DMS53 (cell line): ENCODE data around the gene BDKRB2.

Experiments used
- DNase-seq: peaks from one replicate; lab custom pipeline; 2025; lab: John Stamatoyannopoulos, UW

BDKRB2 gene

DNA sequence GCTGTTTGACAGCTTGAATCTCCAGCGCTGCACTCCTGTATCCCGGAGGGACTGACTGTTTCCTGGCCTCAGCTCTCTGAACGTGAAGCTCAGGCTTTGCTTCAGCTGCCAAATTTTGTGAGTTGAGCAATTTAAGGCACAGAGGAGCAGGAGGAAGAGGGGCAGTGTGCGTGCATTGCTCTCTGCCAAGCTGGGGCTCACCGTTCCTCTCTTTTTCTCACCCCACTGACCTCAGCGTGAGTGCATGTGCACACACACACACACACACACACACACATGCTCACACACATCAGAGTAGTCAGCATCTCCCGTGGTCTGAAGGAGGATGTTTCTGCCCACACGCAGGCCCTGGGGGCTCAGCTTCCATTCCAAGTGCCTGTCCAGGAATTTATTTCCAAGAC lies 27.8 kb upstream of the BDKRB2 start:
- no peak for DNase-seq

DNA sequence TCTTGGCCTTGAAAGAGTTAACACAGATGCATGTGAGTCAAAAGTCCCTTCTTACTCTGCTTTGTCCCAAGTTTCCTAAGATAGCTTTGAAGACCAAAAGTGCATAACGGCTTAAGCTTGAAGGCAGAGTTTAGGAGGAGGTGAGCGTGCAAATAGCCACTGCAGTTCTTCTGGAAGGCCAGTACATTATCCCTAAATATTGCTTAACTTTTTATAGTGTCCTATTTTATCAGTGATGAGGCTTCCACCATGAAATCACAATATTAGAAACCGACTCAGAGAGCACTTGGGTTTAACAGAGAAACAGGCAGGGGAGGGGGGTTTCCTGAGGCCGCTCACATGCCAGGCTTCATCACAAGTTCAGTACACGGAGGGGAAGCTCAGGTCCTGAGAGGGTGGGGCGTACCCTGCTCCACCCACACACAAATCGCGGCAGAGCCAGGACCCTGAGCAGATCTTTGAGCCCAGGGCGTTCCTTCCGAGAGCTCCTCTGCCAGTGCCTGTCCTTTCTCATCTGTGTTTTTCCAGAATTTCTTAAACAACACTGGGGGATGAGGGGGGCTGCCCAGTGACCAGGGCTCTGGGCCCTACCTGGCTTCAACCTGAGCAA lies 26.8 kb upstream of the BDKRB2 start:
- no peak for DNase-seq

DNA sequence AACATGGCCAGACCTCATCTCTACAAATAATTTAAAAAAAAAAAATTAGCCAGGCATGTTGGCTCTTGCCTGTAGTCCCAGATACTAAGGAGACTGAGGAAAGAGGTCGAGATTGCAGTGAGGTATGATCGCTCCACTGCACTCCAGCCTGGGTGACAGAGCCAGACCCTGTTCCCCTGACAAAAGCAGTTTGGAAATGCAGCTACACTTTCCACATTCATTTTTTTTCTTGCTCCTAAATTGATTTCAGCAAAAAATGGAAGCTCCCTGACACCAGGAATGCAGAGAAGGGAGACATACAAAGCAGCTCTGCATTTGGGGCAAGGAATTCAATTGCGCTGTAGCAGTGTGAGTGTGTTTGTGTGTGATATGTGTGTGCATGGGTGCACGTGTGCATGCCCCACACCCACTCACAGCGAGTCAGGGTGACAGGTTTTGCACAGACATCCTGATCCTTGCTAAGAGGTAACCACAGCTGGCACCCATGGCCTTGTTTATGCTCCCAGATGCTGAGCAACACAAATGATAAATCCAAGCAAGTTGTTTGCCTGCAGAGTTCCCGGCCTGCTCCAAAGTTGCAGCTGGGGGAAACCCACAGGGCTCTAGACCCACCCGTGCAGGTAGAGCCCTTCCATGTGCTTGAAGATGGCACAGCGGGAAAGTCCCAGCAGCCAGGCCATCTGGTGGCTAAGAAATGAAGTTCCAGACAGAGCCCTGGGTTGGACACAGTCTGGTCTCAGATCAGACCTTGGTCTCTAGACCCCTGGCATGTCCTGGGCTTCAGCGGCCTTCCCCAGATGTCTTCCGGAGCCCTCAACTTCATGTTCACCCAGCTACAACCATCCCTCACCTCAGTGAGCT lies 25.9 kb upstream of the BDKRB2 start:
- DNase-seq = peak; percentile 15

DNA sequence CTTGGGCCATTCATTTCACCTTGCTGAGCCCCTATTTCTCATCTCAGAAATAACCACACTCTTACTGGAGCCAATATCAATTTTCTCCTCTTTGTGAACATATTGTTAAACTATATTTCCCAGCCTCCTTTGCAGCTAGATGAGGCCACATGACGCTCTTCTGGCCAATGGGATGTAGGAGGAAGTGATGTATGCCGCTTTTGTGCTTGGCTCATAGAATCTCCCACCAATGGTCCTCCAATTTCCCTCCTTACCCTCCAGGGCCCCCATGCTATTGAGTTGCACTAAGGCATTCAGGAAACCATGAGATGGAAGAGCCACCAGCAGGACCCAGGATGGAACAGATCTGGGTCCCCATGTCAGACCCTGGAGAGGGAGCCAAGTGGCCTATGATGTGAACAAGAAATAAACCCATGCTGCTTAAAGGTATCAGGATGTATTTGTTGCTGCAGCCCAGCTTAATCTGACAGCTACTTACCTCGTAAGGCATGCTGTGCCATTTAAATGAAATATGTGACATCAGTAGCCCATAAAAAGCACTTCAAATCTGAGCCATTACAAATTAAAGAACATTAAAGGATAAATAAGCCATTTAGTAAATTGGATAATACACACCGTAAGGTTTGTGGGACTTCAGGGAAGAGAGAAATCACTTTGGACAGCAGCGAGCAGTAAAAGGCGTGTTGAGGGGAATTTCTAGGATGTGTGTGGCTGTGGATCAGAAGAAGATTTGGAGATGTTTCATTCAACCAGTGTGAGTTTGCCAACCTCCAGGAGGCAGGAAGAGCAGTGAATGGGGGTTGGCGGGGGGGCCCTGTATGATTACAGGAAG lies 24.4 kb upstream of the BDKRB2 start:
- DNase-seq = no peak

DNA sequence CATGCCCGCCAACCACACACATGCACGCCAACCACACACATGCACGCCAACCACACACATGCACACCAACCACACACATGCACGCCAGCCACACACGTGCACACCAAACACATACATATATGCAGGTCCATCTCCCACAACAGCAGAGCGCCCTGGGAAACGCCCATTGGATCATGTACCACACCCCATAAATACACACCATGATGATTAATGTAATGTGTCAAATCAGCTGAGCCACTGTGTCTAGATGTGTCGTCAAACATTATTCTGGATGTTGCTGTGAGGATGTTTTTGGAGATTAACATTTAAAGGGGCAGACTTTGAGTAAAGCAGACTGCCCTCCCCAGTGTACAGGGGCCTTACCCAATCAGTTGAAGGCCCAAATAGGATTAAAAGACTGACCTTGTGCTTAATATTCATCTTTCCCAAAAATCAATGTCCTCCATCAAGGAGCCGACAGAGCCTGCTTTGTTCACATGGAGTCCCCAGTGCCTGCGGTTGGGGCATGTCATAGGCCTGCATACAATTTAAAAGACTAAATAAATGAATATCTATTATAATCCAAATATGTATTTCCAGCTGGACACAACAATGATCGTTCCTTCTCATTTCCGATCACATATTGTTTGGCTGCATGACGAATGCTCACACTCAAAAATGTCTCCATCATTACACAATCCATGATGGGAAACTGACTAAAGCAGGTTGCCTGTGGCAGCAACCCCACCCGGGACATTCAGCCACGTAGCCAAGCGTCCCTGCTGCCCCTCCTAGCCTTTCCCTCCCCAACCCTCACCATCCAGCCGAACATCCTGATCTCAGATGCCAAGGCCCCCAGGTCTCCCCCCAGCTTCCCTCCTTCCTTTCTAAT lies 23.2 kb upstream of the BDKRB2 start:
- DNase-seq = no peak

DNA sequence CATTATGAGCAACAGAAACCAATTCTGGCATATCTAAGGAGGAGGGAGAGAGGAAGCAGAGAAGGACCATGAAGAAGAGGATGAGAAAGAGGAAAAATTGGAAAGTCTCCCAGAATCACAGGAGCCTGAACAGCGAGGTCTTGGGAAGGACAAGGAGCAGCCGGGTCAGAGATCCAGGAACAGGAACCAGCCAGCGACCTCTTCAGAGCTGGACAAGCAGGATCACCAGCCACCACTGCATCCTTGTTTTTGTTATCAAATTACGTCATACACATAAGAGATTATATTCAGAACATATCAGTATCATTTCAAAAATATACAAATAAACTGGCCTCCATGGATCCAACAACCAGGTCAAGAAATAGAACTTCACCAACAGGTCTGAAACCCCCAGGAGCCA lies 22.1 kb upstream of the BDKRB2 start:
- DNase-seq = no peak

DNA sequence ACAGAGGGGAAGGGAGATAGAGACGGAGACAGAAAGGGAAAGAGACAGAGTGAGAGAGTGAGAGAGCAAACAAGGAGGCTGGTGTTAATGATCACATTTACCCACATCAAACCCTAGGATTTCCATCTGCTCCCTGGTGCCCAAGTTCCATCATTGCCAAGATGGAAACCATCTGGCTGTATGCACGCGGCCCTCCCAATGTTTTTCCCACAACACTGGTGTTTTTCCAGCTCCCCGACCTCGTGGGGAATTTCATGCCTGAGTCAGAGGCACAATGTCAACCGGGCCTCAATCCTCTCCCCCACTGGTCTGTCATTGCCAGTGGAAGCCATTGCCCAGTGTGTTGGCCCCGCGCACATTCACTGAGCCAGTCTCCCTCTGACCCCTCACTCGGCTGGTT lies 19.9 kb upstream of the BDKRB2 start:
- DNase-seq = no peak

DNA sequence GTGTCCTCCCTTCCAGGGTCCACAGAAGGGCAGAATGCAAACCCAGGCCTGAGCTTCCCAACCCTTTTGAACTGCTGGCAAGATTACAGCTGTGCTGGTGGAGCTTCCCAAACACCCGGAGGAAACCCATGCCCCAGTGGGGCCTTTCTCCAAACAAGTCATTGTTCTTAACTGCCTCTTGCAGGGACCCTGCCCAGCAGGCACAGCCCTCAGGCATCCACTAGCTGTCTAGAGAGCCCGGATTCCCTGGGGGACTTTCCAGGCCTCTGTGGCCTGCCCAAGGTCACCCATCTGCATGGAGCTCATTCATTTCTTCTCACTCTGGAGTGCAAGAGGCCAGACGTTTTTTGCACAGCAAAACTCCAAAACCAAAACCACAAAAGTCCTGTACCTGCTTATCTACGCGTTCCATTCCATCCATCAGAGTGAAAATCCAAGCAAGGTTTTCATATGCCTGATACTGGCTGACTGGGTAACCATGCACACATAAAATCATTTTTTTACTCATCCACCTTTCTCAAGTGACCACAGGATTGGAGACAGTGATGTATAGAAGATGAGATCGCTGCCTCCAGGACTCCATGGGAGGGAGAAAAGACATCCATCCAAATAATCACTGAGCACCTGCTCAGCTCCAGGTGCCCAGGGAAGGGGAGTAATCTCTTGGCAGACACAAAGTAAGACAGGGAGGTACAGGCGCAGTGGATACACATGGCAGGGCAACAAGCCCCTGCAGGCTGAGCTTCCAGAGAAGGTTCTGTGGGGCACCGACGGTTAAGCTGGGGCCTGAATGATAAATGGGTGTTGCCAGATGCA lies 17.2 kb upstream of the BDKRB2 start:
- DNase-seq = no peak

DNA sequence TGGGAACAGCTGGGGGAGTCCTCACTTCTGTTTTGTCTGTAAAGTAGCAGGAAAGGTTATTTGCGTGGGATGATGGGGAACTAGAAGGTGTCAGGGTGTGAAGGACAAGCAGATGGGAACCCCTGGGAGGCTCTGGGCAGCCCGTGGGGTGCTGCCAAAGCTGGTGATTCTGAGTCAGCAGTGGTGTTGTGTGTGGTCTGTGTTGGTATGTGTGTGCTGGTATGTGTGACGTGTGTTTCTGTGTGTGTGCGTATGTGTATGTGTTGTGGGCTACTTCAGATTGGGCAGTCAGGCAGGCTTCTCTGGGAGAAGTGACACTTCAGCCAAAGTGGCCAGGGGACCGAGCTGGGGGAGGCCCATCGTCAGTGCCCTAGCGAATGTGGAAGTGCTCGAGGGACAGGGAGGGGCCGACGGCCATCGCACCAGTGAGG lies 15.3 kb upstream of the BDKRB2 start:
- DNase-seq = no peak

DNA sequence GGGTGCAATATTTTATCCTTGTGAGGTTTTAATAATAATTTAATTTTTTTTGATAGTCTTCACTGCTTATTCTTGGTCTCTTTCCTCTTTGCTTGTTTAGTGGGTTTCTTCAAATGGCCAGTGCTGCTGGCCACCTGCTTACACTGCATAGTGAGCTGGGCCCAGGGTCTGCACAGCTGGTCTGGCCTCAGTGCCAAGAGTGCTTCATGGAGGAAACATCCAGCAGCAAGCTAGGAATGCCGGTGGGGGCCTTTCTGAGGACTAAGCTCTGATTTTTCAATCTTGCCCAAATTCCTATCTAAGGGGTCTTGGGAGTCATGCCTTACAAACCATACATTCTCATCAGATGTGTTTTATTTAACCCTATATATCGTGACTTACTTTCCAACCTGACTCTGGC lies 13.3 kb upstream of the BDKRB2 start:
- DNase-seq = no peak

DNA sequence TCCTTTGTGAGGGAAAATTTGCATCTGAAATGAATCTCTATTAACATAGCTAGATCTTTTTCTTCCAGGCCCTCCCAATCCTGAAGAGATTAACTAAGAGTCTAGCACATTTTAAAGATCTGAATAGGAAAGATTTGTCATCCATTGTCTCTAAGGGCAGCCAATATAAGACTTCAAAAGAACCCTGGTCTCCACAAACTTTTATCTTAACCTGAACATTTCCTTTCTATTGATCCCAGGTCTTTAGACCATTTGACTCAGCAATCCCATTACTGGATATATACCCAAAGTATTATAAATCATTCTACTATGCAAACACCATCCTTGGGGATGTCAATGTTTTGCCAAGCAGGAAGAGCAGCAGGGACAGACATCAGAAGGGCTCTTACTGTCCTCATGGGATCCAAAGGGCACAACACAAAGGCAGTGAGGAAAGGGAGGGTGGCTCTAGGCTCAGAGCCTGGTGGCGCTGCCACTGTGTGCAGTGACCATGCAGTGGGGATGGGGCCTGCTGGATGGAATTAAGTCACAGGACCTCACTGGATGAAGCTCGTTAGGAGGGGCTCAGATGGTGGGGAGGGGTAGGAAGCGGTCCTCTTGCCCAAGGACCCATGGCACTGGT lies 12.7 kb upstream of the BDKRB2 start:
- peak; percentile 23 for DNase-seq

DNA sequence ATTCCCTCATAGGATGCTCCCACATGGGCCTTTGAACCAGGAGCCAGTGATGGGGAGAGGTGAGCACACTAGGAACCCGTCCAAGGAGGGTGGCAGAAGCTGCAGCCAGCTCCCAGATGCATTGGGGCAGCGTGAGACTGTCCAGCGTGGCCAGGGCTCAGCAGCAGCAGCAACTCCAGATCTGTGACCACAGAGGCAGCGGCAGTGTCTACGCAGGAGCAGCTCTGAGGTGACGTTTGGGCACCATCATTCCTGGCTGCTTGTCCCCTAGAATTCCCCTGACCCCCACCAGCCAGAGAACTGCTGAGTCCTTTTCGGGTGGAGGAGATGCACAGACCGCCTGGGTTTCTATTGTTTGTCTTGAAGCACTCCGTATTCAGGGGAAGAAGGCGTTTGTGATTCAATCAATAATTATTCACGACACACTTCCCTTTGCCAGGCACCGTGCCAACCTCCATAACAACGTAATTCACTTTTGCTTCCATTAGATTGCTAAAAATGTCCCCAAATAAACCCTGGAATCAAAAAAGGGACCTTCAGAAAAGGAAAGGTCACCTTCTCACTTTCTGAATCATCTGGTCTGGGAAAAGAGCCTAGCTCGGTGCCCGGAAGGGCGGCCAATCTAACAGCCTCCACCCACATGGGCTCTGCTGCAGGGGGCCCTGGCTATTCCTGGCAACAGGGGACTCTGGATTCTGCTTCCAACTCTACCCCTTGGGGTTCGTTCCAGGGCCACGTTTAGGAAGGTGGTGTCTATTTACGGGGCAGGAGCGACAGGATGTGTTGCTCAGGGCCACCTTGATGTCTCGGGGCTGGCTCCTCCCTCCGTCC lies 11.4 kb upstream of the BDKRB2 start:
- no peak for DNase-seq

DNA sequence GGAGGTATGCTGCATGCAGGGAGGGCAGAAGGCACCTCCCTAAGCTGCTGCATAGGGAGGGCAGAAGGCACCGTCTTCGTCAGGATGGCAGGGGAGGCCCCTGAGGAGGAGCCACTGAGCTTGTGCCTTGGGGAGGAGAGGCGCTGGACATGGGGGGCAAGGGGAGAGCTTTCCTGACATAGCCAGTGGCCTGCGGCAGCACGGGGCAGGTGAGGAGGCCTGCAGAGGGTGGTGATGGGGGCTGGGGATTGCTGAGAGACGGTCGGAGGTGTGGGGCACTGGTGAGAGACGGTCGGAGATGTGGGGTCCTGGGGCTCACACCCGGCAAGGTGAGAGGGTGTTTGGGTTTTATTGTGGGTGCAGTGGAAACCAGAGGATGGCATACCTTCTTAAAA lies 10.4 kb upstream of the BDKRB2 start:
- no peak for DNase-seq

DNA sequence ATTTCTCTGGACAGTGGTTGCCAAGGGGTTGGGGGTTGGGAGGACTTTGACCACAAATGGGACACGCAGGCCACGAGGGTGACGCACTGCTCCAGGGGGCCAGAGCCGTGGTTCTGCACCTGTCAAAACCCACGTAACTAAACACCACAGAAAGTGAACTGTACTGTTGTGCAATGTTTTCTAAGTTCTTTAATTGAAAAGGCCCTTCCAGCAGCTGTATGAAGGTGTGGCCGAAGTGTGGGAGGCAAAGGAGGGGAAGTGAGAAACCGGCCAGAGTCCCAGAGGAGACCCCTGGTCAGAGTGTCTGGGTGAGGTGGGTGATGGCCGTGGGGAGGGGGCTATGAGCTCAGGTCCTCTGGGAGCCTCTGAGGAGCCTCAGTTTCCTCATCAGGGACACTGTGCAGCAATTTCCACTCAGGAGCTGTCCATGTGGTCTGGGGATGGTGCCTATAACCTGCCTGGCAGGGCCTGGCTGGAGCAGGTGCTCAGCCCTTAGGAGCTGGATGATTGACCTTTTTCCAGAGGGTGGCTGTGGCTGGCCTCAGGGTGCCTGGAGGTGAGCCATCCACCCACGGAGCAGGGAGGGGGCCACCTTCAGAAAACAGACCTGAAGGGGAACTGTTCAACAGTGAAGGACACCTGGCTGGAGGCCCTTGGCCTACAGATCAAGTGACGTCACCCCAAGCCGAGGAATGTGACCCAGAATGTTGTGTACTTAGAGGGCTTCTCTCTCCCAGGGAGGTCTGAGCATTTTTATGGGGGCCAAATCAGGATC lies 9.8 kb upstream of the BDKRB2 start:
- no peak for DNase-seq

DNA sequence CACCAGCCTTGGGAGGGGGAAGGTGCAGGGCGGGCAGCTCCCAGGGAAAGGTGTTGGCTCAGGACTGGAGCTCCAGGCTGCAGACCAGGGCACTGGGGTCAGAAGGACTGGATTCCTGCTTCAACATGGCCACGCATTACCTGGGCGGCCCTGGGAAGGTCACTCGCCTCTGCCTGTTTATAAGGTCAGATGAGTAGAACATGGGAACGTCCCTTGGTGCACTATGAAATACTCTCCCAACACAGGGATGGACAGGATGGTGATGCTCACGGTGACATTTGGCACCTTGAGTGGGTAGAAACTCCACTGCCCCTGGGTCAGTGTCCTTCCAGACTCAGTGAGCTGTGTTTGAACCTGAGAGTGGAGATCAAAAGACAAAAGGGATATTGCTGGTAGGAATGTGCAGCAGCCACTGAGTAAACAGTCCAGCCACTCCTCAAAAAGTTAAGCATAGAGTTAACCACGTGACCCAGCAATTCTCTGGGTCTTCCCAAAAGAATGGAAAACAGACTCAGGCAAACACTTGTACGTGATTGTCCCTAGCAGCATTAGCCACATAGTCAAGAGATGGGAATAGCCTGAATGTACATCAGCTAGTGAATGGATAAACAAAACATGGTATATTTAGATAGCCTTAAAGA lies 9.1 kb upstream of the BDKRB2 start:
- DNase-seq = no peak

DNA sequence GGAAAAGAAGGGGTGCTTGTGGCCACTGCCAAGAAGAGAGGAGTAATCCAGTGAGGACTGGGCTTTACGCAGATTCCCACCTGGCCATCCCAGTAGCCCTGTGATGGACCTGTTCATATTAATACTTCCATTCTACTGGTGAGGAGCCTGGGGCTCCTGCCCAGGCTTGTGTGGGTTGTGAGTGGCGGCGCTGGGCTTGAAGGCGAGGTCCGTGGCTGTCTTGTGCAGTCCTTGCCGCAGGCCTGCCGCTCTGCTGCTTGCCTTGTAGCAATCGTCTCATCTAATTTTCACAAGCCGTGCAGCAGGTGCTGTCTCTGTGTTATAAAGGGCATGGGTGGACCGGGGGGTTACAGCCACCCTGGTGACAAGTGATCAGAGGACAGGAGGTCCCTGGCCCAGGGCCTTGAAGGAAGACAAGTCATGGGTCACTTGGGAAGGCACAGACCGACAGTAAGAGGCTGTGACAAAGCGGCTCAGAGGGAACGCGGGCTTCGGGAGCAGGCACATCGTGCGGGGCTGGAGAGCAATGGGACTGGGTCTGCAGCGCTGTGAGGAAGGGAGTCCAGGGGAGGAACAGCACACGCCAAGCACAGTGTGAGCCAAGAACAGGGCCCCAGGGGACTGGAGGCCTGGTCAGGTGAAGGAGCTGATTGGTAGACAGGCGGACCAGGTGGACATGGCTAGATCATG lies 7.3 kb upstream of the BDKRB2 start:
- no peak for DNase-seq

DNA sequence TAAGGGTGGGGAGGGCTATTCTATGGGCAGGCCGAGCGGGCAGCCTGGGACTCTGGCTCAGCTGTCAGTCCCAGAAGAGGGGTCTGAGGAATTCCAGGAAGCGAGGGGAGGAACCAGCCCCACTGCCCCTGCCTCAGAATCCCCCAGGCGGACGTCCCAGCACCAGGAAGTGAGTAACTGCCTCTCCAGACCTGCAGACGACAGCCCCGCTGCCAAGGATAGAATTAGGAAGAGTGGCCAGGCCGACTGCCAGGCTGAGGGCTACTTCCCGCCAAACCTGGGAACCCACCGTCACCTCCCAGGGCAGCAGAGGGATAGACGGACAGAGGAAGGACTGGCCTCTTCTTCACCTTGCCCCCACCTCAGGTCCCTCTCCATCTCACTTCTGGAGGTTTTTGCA lies 6.7 kb upstream of the BDKRB2 start:
- DNase-seq = no peak
